CD14-positive monocyte (primary cell): ENCODE data around the gene KRT7. TPM values are rescaled to one million over a fixed set of nuclear protein-coding genes. Genes with fewer than 3 reads are reported as not detected.

Experiments used
- DNase-seq, 3 donors: peaks; one replicate each; pipeline ENCODE4 v3.0.0-alpha.2; 2011 to 2022
- H2AFZ ChIP-seq: 2 replicates; pipeline ENCODE4 v1.6.0; 2012; ENCODE audit warnings: mild to moderate bottlenecking, low read depth, low read length, inconsistent platforms; ENCODE audit not compliant: insufficient read depth, poor library complexity, severe bottlenecking
- H3K27ac ChIP-seq, 2 donors: 1 replicate in 1 of 2; 2 replicates in 1 of 2; pipeline ENCODE4 v1.5.1; 2012 to 2013; ENCODE audit warnings: low read length in 2 of 2, control low read depth in 1 of 2, inconsistent platforms in 1 of 2, low read depth in 1 of 2, mild to moderate bottlenecking in 1 of 2
- H3K27me3 ChIP-seq, 2 donors: one replicate each; pipeline versions ENCODE4 v1.6.0 to v1.6.1; 2011 to 2013; ENCODE audit warnings: low read length in 2 of 2; ENCODE audit not compliant: control insufficient read depth in 2 of 2, insufficient read depth in 2 of 2
- H3K36me3 ChIP-seq, 2 donors: replicated peaks in 1 of 2; 1 replicate in 1 of 2; 2 replicates in 1 of 2; pipeline versions ENCODE4 v1.5.1 to v1.6.1; 2012 to 2013; ENCODE audit warnings: low read length in 2 of 2, control low read depth in 1 of 2, inconsistent platforms in 1 of 2, mild to moderate bottlenecking in 1 of 2; ENCODE audit not compliant: insufficient read depth in 2 of 2, control insufficient read depth in 1 of 2
- H3K4me1 ChIP-seq, 2 donors: 1 replicate in 1 of 2; 2 replicates in 1 of 2; pipeline versions ENCODE4 v1.5.1 to v1.6.1; 2012 to 2013; ENCODE audit warnings: low read length in 2 of 2, control low read depth in 1 of 2, inconsistent platforms in 1 of 2, mild to moderate bottlenecking in 1 of 2, moderate library complexity in 1 of 2; ENCODE audit not compliant: insufficient read depth in 2 of 2, control insufficient read depth in 1 of 2
- H3K4me2 ChIP-seq: replicated peaks from 2 replicates; pipeline ENCODE3; 2012; ENCODE audit warnings: low read length, moderate library complexity, mild to moderate bottlenecking; ENCODE audit not compliant: poor library complexity, severe bottlenecking; ENCODE audit errors: extremely low read depth
- H3K4me3 ChIP-seq, 3 experiments: fragments of 200-600 bp in 1 of 3; sonication (generic) in 1 of 3; replicated peaks in 1 of 3; 1 replicate in 2 of 3; 2 replicates in 1 of 3; pipeline ENCODE4 v1.5.1; 2011 to 2013; ENCODE audit warnings: low read length in 3 of 3, mild to moderate bottlenecking in 3 of 3, control low read depth in 2 of 3, low read depth in 2 of 3, inconsistent platforms in 1 of 3, moderate library complexity in 1 of 3
- H3K79me2 ChIP-seq: 2 replicates; pipeline ENCODE4 v1.6.0; 2012; ENCODE audit warnings: mild to moderate bottlenecking, control low read depth, inconsistent platforms, low read length, moderate library complexity; ENCODE audit not compliant: insufficient read depth
- H3K9ac ChIP-seq: 2 replicates; pipeline ENCODE4 v1.6.0; 2017; ENCODE audit warnings: low read length, mild to moderate bottlenecking; ENCODE audit not compliant: insufficient read depth, poor library complexity, severe bottlenecking
- H3K9me3 ChIP-seq, 2 donors: replicated peaks in 1 of 2; 1 replicate in 1 of 2; 2 replicates in 1 of 2; pipeline versions ENCODE4 v1.5.1 to v1.6.1; 2012 to 2013; ENCODE audit warnings: low read length in 2 of 2, control low read depth in 1 of 2; ENCODE audit not compliant: control insufficient read depth in 1 of 2, insufficient read depth in 1 of 2
- H4K20me1 ChIP-seq: 2 replicates; pipeline ENCODE4 v1.6.0; 2012; ENCODE audit warnings: mild to moderate bottlenecking, low read length, control low read depth, moderate library complexity; ENCODE audit not compliant: insufficient read depth
- H3K27ac Mint-ChIP-seq, 7 donors: one replicate each; pipeline ENCODE4 v1.8.0; 2020; ENCODE audit warnings: mild to moderate bottlenecking in 7 of 7, mixed read lengths in 7 of 7, moderate library complexity in 6 of 7, inconsistent platforms in 2 of 7
- H3K27me3 Mint-ChIP-seq, 3 donors: one replicate each; pipeline ENCODE4 v1.8.0; 2021 to 2022; ENCODE audit warnings: low read depth in 3 of 3, mild to moderate bottlenecking in 3 of 3, mixed read lengths in 3 of 3, moderate library complexity in 3 of 3, inconsistent platforms in 1 of 3
- H3K36me3 Mint-ChIP-seq, 2 donors: one replicate each; pipeline ENCODE4 v1.8.0; 2020; ENCODE audit warnings: mixed read lengths in 2 of 2, inconsistent platforms in 1 of 2, mild to moderate bottlenecking in 1 of 2
- H3K4me1 Mint-ChIP-seq: one replicate; pipeline ENCODE4 v1.8.0; 2020; ENCODE audit warnings: mild to moderate bottlenecking, mixed read lengths
- H3K4me3 Mint-ChIP-seq, 2 donors: one replicate each; pipeline ENCODE4 v1.8.0; 2020; ENCODE audit warnings: mild to moderate bottlenecking in 2 of 2, mixed read lengths in 2 of 2, moderate library complexity in 1 of 2
- H3K9me3 Mint-ChIP-seq, 7 donors: one replicate each; pipeline ENCODE4 v1.8.0; 2020 to 2022; ENCODE audit warnings: mixed read lengths in 7 of 7, mild to moderate bottlenecking in 6 of 7, moderate library complexity in 6 of 7, inconsistent platforms in 2 of 7
- CTCF ChIP-seq: fragments of 200-600 bp; IDR thresholded peaks from one replicate; pipeline ENCODE4 v1.8.0; 2022; ENCODE audit warnings: antibody characterized with exemption, mild to moderate bottlenecking
- WGBS: methylation state at CpG from one replicate; pipeline ENCODE4 v1.1.5; 2013; ENCODE audit warnings: missing lambda C conversion rate; ENCODE audit not compliant: insufficient coverage; 5-methylcytosine and 5-hydroxymethylcytosine counted together
- intact Hi-C, 2 donors: fragments of 100-400 bp; cut with micrococcal nuclease; formaldehyde crosslinking; loops; one replicate each; pipeline versions ENCODE4 v1.15.0 to v1.15.1; 2023
- polyA plus RNA-seq, 3 donors: library from polyadenylated mRNA; depleted of rRNA in 1 of 3; unstranded in 2 of 3; stranded (reverse) in 1 of 3; fragments of 300-500 nt in 2 of 3; fragments of >200 nt in 1 of 3; fragmentation: Illumina TruSeq in 2 of 3; gene quantifications; 1 replicate in 2 of 3; 2 replicates in 1 of 3; pipeline ENCODE4 v1.2.3, GENCODE V29; 2012 to 2021

Gene KRT7
- polyA plus RNA-seq, 3 donors = 1.3 to 2.7 TPM; not detected in 1

- WGBS = no CpG with 5 or more reads among the region's 3 CpGs
- Mint-ChIP-seq H3K9me3 (peaks cover 0 to 15% (median 9%) of the 10 kb centered on the region in 7 donors), H3K27ac (peak overlapping the region in 2 of 7 donors; percentile 11 to 62), H3K4me3 (no peak overlapping the region), H3K36me3 (peaks cover 10 to 12% of the 10 kb centered on the region in 2 donors), H3K27me3 (peaks cover 35 to 43% (median 40%) of the 10 kb centered on the region in 3 donors), H3K4me1 (peaks cover 70% of the 10 kb centered on the region)
- Histone ChIP-seq H3K79me2 (no peaks in the 10 kb centered on the region), H2AFZ (no peak overlapping the region), H3K27me3 (peaks cover 9 to 30% of the 10 kb centered on the region in 2 donors), H3K4me3 (no peak overlapping the region), H3K4me1 (peaks cover 29 to 60% of the 10 kb centered on the region in 2 donors), H4K20me1 (no peaks in the 10 kb centered on the region), H3K9ac (no peak overlapping the region), H3K4me2 (no peak overlapping the region), H3K36me3 (no peaks in the 10 kb centered on the region), H3K9me3 (no peaks in the 10 kb centered on the region), H3K27ac (no peak overlapping the region)
- intact Hi-C loops = no loop called here
- no peak for TF ChIP-seq CTCF
- no peak for DNase-seq
Measured at GRCh38 chr12:52228366-52228765, 4.7 kb upstream of the KRT7 start.

GRCh38 chr12:52228931-52229330 lies 4.1 kb upstream of the KRT7 start:
- peaks cover 28 to 63% of the 10 kb centered on the region in 2 donors for H3K4me1 ChIP-seq
- no peaks in the 10 kb centered on the region for H4K20me1 ChIP-seq
- H3K27ac ChIP-seq = no peak overlapping the region
- Mint-ChIP-seq H3K4me1 (peaks cover 72% of the 10 kb centered on the region), H3K9me3 (peaks cover 0 to 17% (median 10%) of the 10 kb centered on the region in 7 donors), H3K36me3 (peaks cover 12 to 15% of the 10 kb centered on the region in 2 donors), H3K27me3 (peaks cover 38 to 46% (median 43%) of the 10 kb centered on the region in 3 donors), H3K4me3 (no peak overlapping the region), H3K27ac (peak overlapping the region in 1 of 7 donors; percentile 46)
- no peaks in the 10 kb centered on the region for H3K9me3 ChIP-seq
- DNase-seq = no peak
- no peak overlapping the region for H3K4me3 ChIP-seq
- H3K79me2 ChIP-seq = no peaks in the 10 kb centered on the region
- no peak overlapping the region for H3K4me2 ChIP-seq
- TF ChIP-seq CTCF = no peak
- H2AFZ ChIP-seq = no peak overlapping the region
- H3K27me3 ChIP-seq = peaks cover 11 to 35% of the 10 kb centered on the region in 2 donors
- no peak overlapping the region for H3K9ac ChIP-seq
- no peaks in the 10 kb centered on the region for H3K36me3 ChIP-seq
- intact Hi-C loops = no loop called here
- WGBS = 96% methylated on average over 5 of the region's 6 CpGs
